Tibial artery (tissue), 4 donors: ENCODE data around the gene PTPRU.

Source experiments
- DNase-seq, 2 donors: peaks; one replicate each; pipeline ENCODE4 v3.0.0-alpha.2; 2019
- H3K27ac ChIP-seq, 2 donors: fragments of 200-600 bp; sonication (generic) in 1 of 2; 1 replicate in 1 of 2; 2 replicates in 1 of 2; pipeline ENCODE4 v1.5.1; 2018 to 2019; ENCODE audit warnings: mild to moderate bottlenecking in 1 of 2
- H3K27me3 ChIP-seq, 2 donors: fragments of 200-600 bp; sonication (generic) in 1 of 2; one replicate each; pipeline versions ENCODE4 v1.5.1 to v1.6.0; 2016 to 2019
- H3K36me3 ChIP-seq, 3 donors: fragments of 200-600 bp; sonication (generic) in 2 of 3; one replicate each; pipeline ENCODE4 v1.5.1; 2016 to 2019; ENCODE audit warnings: mild to moderate bottlenecking in 2 of 3
- H3K4me1 ChIP-seq, 4 donors: fragments of 200-600 bp; sonication (generic) in 2 of 4; 1 replicate in 3 of 4; 2 replicates in 1 of 4; pipeline ENCODE4 v1.5.1; 2016 to 2019
- H3K4me3 ChIP-seq, 2 donors: fragments of 200-600 bp; sonication (generic) in 1 of 2; 1 replicate in 1 of 2; 2 replicates in 1 of 2; pipeline ENCODE4 v1.5.1; 2018 to 2019; ENCODE audit warnings: mild to moderate bottlenecking in 2 of 2
- H3K9me3 ChIP-seq, 3 donors: fragments of 200-600 bp; sonication (generic) in 1 of 3; one replicate each; pipeline ENCODE4 v1.5.1; 2016 to 2019
- CTCF ChIP-seq, 2 experiments: fragments of 200-600 bp in 1 of 2; fragments of 450-650 bp in 1 of 2; IDR thresholded peaks; one replicate each; pipeline ENCODE4 v1.5.1; 2017 to 2019; ENCODE audit warnings: antibody characterized with exemption in 2 of 2, mild to moderate bottlenecking in 1 of 2, moderate library complexity in 1 of 2
- intact Hi-C: fragments of 100-400 bp; cut with DNase I; formaldehyde crosslinking; loops from one replicate; pipeline ENCODE4 v1.15.0; 2023; ENCODE audit warnings: low total_unique reads

Gene PTPRU

GRCh38 chr1:29256979-29257804 is 20.9 kb downstream of the PTPRU start:
- TF ChIP-seq CTCF (IDR thresholded peaks at IDR 0.05) = no peak
- no peaks in the 10 kb centered on the region for H3K9me3 ChIP-seq
- peak in 1 of 2 donors; percentile 60 for DNase-seq
- no peaks in the 10 kb centered on the region for H3K27me3 ChIP-seq
- peaks cover 0 to 26% (median 20%) of the 10 kb centered on the region in 4 donors for H3K4me1 ChIP-seq
- H3K27ac ChIP-seq = no peak overlapping the region
- peaks cover 0 to 5% (median 0%) of the 10 kb centered on the region in 3 donors for H3K36me3 ChIP-seq
- H3K4me3 ChIP-seq = no peak overlapping the region
- intact Hi-C loops = loop anchor here (5.0 kb wide), 1 partner anchor 210 kb away; no protein-coding TSS in a partner anchor

- peak in 1 of 2 donors; percentile 51 for DNase-seq
- Histone ChIP-seq H3K9me3 (no peaks in the 10 kb centered on the region), H3K36me3 (peaks cover 0 to 5% (median 4%) of the 10 kb centered on the region in 3 donors), H3K4me1 (peaks cover 0 to 26% (median 20%) of the 10 kb centered on the region in 4 donors), H3K27me3 (no peaks in the 10 kb centered on the region), H3K27ac (no peak overlapping the region), H3K4me3 (no peak overlapping the region)
- TF ChIP-seq CTCF (IDR thresholded peaks at IDR 0.05) = no peak
- intact Hi-C loops = loop anchor here (5.0 kb wide), 1 partner anchor 211 kb away; no protein-coding TSS in a partner anchor
These were observed 22.1 kb downstream of the PTPRU start for GRCh38 chr1:29258189-29258975.

- no peaks in the 10 kb centered on the region for H3K9me3 ChIP-seq
- H3K27ac ChIP-seq = no peak overlapping the region
- no peaks in the 10 kb centered on the region for H3K27me3 ChIP-seq
- TF ChIP-seq CTCF (IDR thresholded peaks at IDR 0.05) = no peak
- H3K36me3 ChIP-seq = peaks cover 0 to 5% (median 4%) of the 10 kb centered on the region in 3 donors
- peaks cover 0 to 26% (median 20%) of the 10 kb centered on the region in 4 donors for H3K4me1 ChIP-seq
- intact Hi-C loops = loop anchor here (5.0 kb wide), 1 partner anchor 212 kb away; no protein-coding TSS in a partner anchor
- peak overlapping the region; percentile 45 to 54 for H3K4me3 ChIP-seq
- DNase-seq = peak in 1 of 2 donors; percentile 63
These were observed 22.9 kb downstream of the PTPRU start for GRCh38 chr1:29258976-29259801.

- no peak overlapping the region for H3K27ac ChIP-seq
- DNase-seq = peak in 1 of 2 donors; percentile 69
- TF ChIP-seq CTCF (IDR thresholded peaks at IDR 0.05) = no peak
- no peaks in the 10 kb centered on the region for H3K27me3 ChIP-seq
- intact Hi-C loops = loop anchor here (5.0 kb wide), 1 partner anchor 213 kb away; no protein-coding TSS in a partner anchor
- peaks cover 0 to 26% (median 20%) of the 10 kb centered on the region in 4 donors for H3K4me1 ChIP-seq
- H3K4me3 ChIP-seq = peak overlapping the region; percentile 45 to 54
- H3K9me3 ChIP-seq = no peaks in the 10 kb centered on the region
- peaks cover 0 to 5% (median 4%) of the 10 kb centered on the region in 3 donors for H3K36me3 ChIP-seq
These were observed 23.6 kb downstream of the PTPRU start for GRCh38 chr1:29259802-29260441.
